Measurements from ENCODE around the gene WIPF3. TPM values are rescaled to one million over a fixed set of nuclear protein-coding genes. Genes with fewer than 3 reads are reported as not detected.

Gene WIPF3
- total RNA-seq, 1 donor from 2014 or later: 0.46 TPM

- Histone ChIP-seq H3K4me3 (ENCODE audit: low read depth, low read length) (no peak overlapping the region), H3K27me3 (ENCODE audit: control insufficient read depth, insufficient read depth, low read length) (no peaks in the 10 kb centered on the region), H3K36me3 (ENCODE audit: control insufficient read depth, insufficient read depth, low read length) (no peaks in the 10 kb centered on the region)
- TF ChIP-seq CTCF (IDR thresholded peaks at IDR 0.05; ENCODE audit: insufficient read depth, low read length, poor library complexity, severe bottlenecking): no peak
- no peak for DNase-seq (ENCODE audit: low read depth)
Observed at GRCh38 chr7:29818308-29818707, 12.0 kb downstream of the WIPF3 start.

GRCh38 chr7:29825775-29826529 is 19.6 kb downstream of the WIPF3 start:
- no peak for TF ChIP-seq CTCF (IDR thresholded peaks at IDR 0.05; ENCODE audit: insufficient read depth, low read length, poor library complexity, severe bottlenecking)
- no peak for DNase-seq (ENCODE audit: low read depth)

GRCh38 chr7:29826530-29826822 is 20.2 kb downstream of the WIPF3 start:
- no peak for DNase-seq (ENCODE audit: low read depth)
- H3K4me3 ChIP-seq (ENCODE audit: low read depth, low read length): no peak overlapping the region
- H3K36me3 ChIP-seq (ENCODE audit: control insufficient read depth, insufficient read depth, low read length): no peaks in the 10 kb centered on the region
- no peaks in the 10 kb centered on the region for H3K27me3 ChIP-seq (ENCODE audit: control insufficient read depth, insufficient read depth, low read length)
- TF ChIP-seq CTCF (IDR thresholded peaks at IDR 0.05; ENCODE audit: insufficient read depth, low read length, poor library complexity, severe bottlenecking): no peak

More at GRCh38 chr7:29825775-29826529, 19.6 kb downstream of the WIPF3 start:
- Histone ChIP-seq H3K4me3 (ENCODE audit: low read depth, low read length) (no peak overlapping the region), H3K36me3 (ENCODE audit: control insufficient read depth, insufficient read depth, low read length) (no peaks in the 10 kb centered on the region), H3K27me3 (ENCODE audit: control insufficient read depth, insufficient read depth, low read length) (no peaks in the 10 kb centered on the region)

GRCh38 chr7:29826904-29827303 is 20.6 kb downstream of the WIPF3 start:
- H3K4me3 ChIP-seq (ENCODE audit: low read depth, low read length): no peak overlapping the region
- H3K36me3 ChIP-seq (ENCODE audit: control insufficient read depth, insufficient read depth, low read length): no peaks in the 10 kb centered on the region
- no peaks in the 10 kb centered on the region for H3K27me3 ChIP-seq (ENCODE audit: control insufficient read depth, insufficient read depth, low read length)
- no peak for DNase-seq (ENCODE audit: low read depth)
- no peak for TF ChIP-seq CTCF (IDR thresholded peaks at IDR 0.05; ENCODE audit: insufficient read depth, low read length, poor library complexity, severe bottlenecking)

GRCh38 chr7:29831705-29832104 is 25.4 kb downstream of the WIPF3 start:
- no peak for TF ChIP-seq CTCF (IDR thresholded peaks at IDR 0.05; ENCODE audit: insufficient read depth, low read length, poor library complexity, severe bottlenecking)
- Histone ChIP-seq H3K4me3 (ENCODE audit: low read depth, low read length) (no peak overlapping the region), H3K36me3 (ENCODE audit: control insufficient read depth, insufficient read depth, low read length) (no peaks in the 10 kb centered on the region), H3K27me3 (ENCODE audit: control insufficient read depth, insufficient read depth, low read length) (no peaks in the 10 kb centered on the region)
- no peak for DNase-seq (ENCODE audit: low read depth)

DNA sequence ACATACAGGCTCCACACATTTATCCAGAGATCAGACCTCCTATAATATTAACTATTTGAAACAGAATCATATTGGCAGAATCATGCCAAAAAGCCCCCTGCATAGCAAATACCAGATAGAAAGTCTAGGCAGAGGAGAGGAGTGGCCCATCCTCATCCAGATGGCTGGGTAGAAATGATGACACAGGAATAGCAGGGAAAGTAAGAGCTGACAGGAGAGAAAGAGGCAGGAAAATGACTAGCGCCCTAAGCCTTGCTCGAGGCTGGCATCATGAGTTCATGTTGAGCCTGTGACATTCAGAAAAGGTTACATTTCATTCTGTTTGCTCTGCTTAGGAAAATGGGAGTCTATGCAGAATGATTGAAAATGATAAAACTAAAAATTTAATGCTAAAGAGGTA is 27.6 kb downstream of the WIPF3 start:
- no peaks in the 10 kb centered on the region for H3K27me3 ChIP-seq (ENCODE audit: control insufficient read depth, insufficient read depth, low read length)
- no peak for DNase-seq (ENCODE audit: low read depth)
- no peak for TF ChIP-seq CTCF (IDR thresholded peaks at IDR 0.05; ENCODE audit: insufficient read depth, low read length, poor library complexity, severe bottlenecking)
- H3K36me3 ChIP-seq (ENCODE audit: control insufficient read depth, insufficient read depth, low read length): no peaks in the 10 kb centered on the region
- H3K4me3 ChIP-seq (ENCODE audit: low read depth, low read length): no peak overlapping the region
